C4-2B (cell line): ENCODE data around the gene HELT.
"Not testable (repeated sequence)": the region's sequence is repeated elsewhere in the genome, so short reads cannot be mapped to it uniquely, and the experiment has no call there.

ENCODE experiments used
- H3K27ac ChIP-seq: fragments of 450-650 bp; 2 replicates; pipeline ENCODE4 v1.5.1; 2017
- ZFX ChIP-seq: fragments of 450-650 bp; IDR thresholded peaks from 2 replicates; pipeline ENCODE4 v1.6.1; 2017
- TF ChIP-seq, protein P1 (sequence below): fragments of 450-650 bp; conservative IDR thresholded peaks from 2 replicates; pipeline ENCODE4 v1.5.1; 2017; ENCODE audit warnings: mild to moderate bottlenecking

HELT gene, protein sequence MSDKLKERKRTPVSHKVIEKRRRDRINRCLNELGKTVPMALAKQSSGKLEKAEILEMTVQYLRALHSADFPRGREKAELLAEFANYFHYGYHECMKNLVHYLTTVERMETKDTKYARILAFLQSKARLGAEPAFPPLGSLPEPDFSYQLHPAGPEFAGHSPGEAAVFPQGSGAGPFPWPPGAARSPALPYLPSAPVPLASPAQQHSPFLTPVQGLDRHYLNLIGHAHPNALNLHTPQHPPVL

DNA sequence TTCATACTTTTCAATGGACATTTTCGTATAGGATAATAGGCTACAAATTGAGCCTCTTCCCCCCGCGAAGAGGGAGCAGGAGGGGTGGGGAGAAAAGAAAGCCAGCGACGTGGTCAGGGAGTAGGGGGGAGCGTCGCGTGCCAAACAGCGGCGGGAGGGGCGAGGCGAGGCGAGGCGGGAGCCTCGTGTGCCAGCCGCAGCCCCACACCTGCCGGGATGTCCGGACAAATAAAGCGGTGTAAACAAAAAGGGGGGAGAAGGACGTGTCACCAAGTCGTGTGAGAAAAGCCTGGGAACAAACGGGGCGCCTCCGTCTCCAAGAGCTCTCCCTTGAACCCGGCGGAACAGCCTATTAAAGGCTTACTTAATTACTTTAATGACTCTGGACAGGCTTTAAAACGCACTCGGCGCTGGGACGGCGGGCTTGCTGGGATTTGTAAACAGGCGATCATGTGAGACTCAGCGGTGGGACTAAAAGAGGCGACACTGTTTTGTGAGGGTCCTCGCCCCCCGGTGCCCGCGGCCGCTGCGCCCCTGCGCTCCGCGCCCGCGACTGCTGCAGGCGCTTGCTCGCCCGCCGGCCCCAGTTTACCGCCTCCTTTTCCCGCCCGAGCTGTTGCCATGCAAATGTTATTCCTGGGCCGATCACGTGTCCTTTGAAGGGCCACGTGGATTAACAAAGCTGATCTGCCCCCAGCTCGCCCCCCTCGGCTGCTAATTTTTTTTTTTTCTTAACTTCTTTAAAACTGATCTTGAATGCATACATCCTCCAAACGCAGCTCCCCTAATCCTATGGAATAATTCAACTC lies at the start of gene HELT:
TSS of gene HELT (plus strand) at position 527 of the 809 bp plus-strand sequence. CDS start 439 bp downstream, outside the sequence.
- peak within 1 kb of the TSS; percentile 34; the same call in 1 of the 2 replicates for H3K27ac ChIP-seq
- no peak for TF ChIP-seq ZFX
- TF ChIP-seq, protein P1, sequence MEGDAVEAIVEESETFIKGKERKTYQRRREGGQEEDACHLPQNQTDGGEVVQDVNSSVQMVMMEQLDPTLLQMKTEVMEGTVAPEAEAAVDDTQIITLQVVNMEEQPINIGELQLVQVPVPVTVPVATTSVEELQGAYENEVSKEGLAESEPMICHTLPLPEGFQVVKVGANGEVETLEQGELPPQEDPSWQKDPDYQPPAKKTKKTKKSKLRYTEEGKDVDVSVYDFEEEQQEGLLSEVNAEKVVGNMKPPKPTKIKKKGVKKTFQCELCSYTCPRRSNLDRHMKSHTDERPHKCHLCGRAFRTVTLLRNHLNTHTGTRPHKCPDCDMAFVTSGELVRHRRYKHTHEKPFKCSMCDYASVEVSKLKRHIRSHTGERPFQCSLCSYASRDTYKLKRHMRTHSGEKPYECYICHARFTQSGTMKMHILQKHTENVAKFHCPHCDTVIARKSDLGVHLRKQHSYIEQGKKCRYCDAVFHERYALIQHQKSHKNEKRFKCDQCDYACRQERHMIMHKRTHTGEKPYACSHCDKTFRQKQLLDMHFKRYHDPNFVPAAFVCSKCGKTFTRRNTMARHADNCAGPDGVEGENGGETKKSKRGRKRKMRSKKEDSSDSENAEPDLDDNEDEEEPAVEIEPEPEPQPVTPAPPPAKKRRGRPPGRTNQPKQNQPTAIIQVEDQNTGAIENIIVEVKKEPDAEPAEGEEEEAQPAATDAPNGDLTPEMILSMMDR = no peak

DNA sequence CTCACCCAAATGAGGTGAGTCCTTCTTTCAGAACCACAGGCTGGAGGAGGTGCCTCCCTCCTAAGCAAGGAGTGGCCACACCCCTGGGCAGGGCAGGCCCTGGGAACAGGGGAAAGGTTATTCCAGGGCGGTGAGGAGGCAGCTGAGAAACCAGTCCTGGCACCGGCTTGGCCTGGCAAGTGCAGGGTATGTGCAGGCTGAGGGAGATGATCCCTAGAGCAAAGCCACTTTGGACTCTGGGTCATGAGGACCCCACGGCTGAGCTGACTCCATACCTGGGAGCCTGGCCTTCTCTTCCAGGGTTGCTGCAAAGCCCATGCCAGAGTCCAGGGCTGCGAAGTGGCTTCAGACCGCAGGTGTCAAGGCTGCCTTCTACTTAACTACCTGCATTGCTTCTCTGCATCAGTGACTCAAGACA lies 49.5 kb upstream of the HELT start:
- H3K27ac ChIP-seq = peak overlapping the region; percentile 57
- TF ChIP-seq, protein P1 = no peak
- no peak for TF ChIP-seq ZFX

DNA sequence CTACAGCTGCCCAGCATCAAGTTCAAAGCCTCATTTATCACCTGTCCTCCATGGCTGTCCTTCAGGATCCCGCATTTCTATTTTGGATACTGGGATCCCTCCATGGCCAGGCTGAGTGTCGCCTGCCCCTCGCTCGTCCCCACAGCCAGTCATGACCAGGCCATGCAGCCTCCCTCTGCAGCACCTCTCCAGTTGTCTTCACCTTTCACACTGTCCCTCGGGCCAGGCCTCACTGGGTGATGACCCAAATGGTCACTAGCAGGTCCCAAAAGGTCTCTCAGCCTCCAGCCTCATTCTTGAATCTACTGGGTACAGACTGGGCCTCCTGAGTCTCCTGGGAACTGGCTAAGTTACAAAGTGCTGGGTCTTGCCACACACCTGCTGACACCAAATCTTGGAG lies 48.7 kb upstream of the HELT start:
- peak overlapping the region; percentile 57; the same call in 1 of the 2 replicates for H3K27ac ChIP-seq
- TF ChIP-seq, protein P1 = no peak
- TF ChIP-seq ZFX = no peak

DNA sequence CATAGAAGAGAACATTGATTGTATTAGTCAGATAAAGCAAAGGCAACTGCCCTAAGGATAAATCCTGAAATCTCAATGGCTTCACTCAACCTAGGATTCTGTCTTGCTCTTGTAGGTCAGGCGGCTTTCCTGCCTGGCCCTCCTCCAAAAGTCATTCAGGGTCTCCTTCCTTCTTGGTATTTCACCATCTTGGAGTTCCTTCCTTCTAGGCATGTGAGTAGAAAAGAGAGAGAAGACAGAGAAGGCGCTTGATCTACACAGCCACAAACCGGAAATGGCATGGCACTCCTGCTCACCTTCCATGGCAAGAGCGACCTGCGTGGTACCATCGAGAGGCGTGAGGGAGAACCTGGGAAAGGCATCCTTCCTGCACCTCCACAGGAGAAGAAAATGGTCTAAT lies 45.3 kb upstream of the HELT start:
- TF ChIP-seq ZFX = no peak
- TF ChIP-seq, protein P1 = no peak
- H3K27ac ChIP-seq = no peak overlapping the region

DNA sequence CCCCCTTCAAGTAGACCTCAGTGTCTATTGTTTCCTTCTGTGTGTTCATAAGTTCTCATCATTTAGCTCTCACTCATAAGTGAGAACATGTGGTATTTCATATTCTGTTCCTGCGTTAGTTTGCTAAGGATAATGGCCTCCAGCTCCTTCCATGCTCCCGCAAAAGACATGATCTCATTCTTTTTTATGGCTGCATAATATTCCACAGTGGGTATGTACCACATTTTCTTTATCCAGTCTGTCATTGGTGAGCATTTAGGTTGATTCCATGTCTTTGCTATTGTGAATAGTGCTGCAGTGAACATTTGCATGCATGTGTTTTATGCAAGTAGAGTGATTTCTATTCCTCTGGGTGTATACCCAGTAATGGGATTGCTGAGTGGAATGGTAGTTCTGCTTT lies 41.9 kb upstream of the HELT start:
- not testable (repeated sequence) for H3K27ac ChIP-seq

DNA sequence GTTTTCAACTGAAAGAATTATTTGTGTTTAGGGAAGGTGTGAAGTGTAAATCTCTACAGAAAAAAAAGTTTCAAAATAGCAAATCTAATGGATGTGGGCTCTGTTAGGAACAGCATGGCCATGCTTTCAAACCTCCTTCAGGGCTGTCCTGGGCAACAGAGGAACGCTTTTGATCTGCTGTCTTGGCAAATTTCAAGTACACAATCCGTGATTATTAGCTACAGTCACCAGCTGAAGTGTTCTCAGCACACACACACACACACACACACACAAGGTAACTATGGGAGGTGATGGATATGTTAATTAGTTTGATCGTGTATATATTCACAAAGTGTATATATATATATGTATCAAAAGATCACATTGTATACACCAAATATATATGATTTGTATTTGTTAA lies 40.5 kb upstream of the HELT start:
- no peak overlapping the region for H3K27ac ChIP-seq
- TF ChIP-seq, protein P1 = no peak
- TF ChIP-seq ZFX = no peak

DNA sequence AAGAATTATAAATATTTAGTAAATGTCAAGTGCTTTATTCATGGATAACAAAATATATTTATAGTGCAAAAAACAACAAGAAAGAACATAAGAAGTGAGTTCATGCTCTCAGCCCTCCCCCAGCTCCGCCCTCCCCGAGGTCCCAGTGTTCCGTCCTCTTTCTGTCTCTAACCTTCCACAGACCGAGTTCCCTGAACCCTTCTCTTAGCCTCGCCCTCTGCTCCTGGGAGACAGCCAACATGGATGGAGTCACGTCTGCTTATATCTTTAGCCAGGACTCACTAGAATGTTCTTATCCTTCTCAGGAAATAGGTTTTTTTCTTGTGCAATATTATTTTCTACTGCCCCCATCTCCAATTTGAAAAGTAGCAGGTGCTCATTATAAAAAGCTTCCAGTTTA lies 40.1 kb upstream of the HELT start:
- no peak overlapping the region for H3K27ac ChIP-seq
- no peak for TF ChIP-seq ZFX
- TF ChIP-seq, protein P1 = no peak
